ENCODE data around the gene ZCWPW2.
A peak's percentile ranks its signal among the peaks of the same experiment; 100 is the strongest.

ZCWPW2 gene, protein sequence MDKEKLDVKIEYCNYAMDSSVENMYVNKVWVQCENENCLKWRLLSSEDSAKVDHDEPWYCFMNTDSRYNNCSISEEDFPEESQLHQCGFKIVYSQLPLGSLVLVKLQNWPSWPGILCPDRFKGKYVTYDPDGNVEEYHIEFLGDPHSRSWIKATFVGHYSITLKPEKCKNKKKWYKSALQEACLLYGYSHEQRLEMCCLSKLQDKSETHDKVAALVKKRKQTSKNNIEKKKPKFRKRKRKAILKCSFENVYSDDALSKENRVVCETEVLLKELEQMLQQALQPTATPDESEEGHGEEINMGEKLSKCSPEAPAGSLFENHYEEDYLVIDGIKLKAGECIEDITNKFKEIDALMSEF

DNA sequence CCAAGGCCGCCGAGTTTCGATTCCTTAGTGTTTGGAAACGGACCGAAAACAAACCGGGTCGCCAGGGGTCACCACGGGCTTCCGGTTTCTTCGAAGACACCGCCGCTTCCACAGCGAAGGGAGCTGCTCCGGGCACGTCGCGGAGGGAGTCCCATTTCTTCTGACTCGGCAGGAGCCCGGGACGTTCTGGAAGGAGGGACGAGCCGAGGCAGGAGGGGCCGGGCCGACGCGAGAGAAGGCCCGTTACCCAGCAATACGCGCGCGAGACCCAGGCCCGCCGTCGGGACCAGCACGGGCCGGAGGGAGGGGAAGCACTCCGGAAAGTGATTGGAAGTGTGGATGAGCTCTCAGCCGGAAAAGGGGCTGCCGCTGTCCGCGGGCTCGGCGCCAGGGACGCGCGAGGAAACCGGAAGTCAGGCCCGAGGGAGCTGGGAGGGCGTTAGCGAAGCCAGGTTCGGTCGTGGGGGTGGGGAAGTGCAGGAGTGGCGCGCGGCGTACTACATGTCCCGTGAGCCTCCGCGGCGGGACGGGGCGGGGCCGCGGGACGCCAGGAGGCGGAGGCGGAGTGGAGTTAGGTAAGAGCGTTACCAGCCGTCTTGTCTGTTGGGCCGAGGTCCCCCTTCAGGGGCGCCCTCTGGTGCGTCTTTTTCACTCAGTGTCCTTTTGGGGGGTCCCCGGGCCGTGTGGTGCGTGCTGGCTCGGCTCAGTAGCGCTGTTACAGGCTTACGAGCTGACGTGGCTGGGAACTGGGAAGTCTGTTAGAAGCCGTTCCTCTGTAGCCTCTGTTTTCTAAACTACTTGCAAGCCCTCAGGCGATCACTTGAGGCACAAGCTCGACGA lies at the start of gene ZCWPW2, which contains the start of gene AZI2:
ZCWPW2 (plus strand) TSS at position 93 of the 840 bp plus-strand sequence. CDS start 64,348 bp downstream, outside the sequence.
AZI2 (minus strand) TSS at position 196 of the 840 bp plus-strand sequence. CDS start 8,207 bp downstream, outside the sequence.
- FAIRE-seq: no peak

DNA sequence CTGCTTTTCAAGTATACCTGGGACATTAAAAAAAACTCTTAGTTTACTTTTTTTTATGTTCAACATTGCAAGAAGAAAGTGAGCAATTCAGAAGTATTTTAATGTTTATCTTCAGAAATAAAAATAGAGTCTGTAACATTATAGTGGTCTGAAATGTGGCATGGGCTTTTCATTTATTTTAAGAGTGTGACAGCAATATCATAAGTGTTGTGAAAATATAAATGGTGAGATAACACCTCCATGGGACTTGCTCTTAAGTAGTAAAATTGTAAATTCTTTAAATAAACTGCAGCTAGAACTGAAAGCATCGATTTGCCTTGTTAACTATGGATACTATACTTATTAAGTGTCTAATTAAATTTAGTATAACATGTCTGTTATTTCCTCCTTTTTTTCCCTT lies 48.8 kb upstream of the ZCWPW2 start:
- FAIRE-seq: no peak

DNA sequence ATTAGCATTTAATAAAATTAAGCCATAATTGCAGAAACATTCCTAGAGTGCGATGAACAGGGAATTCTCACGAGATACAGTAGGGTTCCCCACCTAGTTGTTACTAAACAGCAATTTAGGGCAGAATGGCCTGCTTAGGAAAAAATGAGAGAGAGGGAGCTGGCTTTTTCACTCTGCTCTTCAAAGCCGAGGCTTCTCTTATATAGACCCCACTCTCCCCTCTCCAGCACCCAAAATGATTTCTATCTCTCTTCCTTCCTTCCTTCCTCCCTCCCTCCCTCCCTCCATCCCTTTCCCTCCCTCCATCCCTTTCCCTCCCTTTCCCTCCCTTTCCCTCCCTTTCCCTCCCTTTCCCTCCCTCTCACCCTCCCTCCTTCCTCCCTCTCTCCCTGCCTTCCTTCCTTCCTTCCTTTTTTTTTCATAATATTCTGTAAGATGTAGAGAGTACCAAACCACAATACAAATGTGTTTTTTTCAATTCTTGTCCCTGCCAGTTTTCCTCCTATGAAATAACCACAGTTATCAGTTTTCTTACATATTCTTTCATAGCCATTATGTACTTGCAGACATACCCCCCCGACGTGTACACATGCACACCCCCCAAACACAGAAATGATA lies 48.1 kb upstream of the ZCWPW2 start:
- no peak for FAIRE-seq

DNA sequence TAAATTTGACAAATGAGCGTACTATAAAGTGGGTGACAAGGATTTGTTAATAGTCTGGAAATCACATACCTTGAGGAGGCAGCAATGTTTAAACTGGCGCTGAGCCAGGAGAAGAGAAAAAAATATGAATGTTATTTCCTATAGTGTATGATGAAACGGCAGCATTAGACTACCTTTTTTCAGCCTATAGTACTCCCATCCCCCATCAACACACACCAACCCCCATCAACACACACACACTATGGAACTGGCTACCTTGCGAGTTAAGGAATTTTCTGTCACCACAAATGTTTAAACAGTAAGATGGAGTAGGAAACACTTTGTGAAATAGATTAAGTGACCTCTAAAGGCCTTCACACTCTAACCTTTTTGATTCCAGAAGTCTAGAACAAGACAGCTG lies 46.8 kb upstream of the ZCWPW2 start:
- FAIRE-seq: no peak

DNA sequence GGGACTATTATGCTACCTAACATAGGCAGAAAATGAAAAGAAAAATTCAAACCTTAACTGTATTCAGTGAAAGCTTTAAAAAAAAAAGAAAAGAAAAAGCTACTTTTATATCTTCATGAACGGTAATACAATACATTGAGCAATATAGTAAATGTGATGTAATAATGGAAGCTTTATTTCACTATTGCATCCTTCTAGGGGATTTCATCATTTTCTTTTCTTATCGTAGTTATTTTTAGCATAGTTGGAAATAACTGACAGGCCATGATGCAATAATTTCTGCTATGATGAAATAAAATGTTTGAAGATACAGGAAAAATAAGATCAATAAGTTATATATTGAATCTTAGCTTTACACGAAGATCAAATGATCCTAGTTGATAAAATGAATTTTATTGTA lies 40.3 kb upstream of the ZCWPW2 start:
- no peak for FAIRE-seq

DNA sequence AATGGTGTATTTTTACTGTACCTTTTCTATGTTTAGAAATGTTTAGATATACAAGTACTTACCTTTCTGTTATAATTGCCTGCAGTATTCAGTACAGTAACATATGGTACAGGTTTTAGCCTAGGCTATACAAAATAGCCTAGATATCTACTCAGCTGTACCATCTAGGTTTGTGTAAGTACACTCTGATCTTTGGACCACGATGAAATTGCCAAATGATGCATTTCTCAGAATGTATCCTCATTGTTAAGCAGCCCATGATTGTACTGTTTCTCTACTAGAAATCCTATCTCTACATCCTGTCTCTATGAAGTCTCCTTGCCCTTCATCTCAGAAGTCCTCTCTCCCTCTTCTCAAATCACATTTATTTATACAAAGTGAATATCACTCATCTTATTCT lies 32.8 kb upstream of the ZCWPW2 start:
- no peak for FAIRE-seq

DNA sequence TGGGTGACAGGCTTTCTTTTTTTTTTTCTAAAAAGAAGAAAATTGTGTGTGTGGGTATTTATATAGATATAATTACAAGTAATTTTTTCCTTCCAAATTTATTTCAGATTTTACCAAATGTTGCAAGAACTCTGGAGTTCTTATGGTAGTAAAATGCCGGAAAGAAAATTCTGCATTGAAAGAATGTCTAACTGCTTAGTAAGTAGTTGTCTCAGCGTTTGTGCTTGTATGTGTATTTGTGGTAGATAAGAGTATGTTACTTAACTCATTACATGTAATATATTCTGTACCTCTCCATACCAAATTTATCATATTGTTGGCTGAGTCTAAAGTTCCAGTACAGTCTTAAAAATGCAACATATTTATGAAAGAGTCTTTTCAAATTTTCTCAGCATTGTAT lies 32.3 kb upstream of the ZCWPW2 start:
- FAIRE-seq: no peak

DNA sequence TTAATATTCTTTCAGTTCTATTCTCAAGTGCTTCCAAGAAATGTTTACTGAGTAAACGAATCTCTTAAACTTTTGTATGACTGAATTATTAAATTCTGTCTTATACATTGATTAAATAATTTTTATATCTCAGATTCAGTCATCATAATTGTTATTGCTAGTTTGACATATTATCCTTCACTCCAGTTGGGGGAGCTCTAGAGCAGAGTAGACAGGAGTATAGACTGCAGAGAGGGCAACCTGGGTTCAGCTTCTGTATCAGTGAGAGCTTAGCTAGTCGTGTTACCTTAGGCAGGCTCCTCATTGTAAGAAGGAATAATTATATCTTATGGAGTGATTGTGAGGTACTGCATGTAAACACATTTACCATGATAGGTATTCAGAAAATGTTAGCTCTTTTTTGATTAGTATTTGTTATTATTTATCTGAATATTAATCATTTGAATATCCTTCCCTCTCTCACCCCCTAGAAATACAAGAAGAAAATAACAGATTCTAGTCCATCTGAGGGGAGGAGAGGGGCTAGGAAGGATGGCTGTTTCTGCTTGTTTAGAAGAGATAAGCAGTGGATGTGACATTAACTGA lies 31.0 kb upstream of the ZCWPW2 start:
- FAIRE-seq: peak; percentile 24

DNA sequence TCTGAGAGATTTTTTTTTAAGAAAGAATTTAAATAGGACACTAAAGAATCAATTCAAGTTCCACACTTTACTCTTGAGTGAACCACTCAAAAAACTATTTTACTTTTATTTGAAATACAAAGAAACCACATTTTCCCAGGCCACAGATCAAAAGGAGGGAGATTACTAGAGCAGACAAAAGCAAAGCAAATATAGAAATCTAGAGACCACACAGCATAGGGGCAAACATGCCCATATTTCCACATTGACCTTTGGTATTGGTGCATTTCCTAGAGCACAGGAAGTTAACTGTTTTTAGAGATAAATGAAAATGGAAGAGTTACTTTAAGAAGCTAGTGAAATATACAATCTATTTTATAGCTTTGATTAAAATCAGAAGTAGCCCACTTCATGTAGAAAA lies 27.5 kb upstream of the ZCWPW2 start:
- no peak for FAIRE-seq

DNA sequence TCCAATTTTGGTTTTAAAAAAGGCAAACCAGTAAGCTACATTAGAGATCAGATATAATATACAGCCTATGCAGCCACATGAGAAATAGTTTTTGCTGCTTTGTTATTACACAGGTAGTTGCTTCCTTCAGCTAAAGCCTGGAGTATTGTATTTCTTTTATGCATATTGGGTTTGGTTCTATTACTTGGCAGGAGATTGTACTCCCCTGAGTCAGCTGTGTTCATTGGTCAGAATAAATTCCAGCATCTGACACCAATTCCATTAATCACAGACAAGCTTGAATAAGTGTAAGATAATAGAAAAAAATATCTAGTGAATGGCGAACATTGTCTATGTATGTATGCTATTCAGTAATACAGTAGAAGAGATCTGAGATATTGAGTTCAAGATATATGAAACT lies 26.1 kb upstream of the ZCWPW2 start:
- FAIRE-seq: no peak

DNA sequence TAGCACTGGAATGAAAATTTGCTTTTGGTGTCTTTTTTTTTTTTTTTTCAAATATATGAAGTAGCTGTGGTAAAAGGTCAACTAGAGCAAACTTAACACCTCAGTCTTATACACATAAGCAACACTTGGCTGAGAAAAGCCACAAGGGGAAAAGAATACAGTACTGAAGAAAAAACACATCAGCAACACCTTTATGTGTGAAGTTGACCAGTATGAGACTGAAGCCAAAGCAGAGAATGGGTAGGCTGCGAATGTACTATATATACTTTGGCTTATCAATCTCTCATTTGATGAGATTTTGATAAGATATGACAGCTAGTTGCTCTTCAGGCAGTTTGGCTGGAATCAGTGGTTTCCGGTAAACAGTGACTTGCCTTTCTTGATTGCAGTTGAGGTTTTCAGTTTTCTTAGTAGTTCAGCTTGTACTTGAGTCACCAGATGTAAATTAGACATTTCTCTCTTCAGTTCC lies 22.0 kb upstream of the ZCWPW2 start:
- FAIRE-seq: no peak

DNA sequence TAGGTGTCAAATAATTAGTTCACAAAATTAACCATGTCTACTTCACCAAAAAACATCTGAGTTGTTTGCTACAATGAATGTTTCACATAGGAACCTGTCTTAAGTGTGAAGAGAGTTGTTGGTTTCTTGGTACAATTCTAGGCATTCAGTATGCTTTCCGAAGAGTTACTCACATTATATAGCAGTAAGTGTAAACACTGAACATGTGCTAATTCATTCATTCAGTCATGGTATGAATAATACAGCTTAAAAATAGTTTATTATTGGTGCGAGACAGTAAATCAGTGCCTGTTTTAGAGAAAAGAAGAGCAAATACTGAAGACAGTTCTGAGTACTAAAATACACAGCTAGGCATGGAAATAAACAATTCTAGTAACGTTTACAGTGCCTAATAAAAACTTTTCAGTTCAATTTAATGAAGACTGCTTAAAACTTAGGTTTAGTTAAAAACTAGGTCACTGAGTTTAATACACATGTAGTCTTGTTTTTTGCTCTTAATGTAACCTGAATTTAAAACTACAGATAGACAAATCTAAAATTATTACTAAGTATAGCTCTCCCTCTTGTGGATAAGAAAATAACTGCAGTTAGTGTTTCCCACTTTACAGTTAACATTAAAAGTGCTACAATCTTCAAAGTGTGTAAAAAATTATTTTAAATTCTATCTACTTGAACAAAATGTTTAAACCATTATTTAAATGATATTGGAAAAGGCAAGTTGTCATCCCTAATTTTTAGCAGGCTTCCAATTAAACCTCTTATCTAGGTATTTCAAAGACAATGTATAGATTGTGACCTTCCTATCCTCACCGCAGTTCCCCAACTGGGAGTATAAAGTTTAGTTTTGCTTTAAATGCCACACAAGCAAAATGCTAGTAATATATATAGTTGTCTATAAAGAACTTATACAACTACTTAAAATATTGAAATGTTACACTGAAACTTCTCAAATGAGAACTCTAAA lies 20.1 kb upstream of the ZCWPW2 start:
- FAIRE-seq: peak; percentile 58

DNA sequence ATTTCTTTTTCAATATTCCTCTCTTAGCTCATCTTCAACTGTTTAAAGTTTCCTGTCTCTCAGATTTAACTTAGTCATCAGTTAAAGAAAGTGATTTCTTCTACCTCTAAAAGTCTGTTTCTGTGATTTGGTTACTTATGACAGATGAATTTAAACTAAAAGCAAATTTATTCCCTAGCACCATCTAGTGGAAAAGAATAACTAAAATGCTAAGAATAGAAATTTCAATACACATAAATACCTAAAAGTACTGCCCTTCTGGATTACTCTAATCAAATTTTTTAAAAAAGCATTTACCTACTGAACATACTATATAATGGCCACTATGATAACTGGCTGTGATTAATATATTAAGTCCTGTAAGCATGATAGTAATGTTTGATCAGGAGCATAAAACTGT lies 14.0 kb upstream of the ZCWPW2 start:
- FAIRE-seq: no peak

DNA sequence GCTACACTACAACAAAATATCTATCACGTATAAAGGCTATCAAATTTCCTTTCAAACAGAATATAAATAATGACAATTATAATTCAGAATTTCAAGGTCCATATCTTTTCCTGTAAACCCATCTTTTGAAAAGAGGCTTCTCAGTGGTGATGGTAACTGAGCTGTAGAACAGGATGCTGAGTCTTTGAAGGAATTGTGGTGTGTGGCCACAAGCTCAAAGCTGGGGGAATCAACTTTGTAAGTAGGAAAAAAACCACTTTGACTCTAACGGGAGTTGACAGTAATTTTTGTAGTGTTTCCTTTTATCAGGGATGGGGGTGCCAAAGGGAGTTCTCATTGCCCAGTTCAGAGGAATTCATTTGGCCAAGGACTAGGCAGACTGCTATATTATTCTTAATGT lies 13.3 kb upstream of the ZCWPW2 start:
- no peak for FAIRE-seq

DNA sequence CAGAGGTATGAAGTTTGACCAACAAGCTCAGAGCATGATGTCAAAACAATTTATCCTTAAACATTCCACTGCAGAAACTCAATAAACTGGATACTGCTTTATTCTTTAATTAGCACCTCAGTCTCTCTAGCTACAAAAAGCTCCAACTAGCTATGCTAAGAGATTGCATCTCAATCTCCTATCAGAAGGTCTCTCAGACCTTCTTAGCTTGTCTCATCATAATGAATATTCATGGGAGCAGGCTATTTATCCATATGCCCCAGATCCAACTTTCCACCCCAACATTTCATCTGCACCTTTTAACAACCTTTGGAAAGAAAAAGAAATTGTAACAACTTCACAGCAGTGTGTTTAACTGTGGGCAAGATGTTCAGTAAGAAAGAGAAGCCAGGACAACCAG lies 11.3 kb upstream of the ZCWPW2 start:
- FAIRE-seq: no peak

DNA sequence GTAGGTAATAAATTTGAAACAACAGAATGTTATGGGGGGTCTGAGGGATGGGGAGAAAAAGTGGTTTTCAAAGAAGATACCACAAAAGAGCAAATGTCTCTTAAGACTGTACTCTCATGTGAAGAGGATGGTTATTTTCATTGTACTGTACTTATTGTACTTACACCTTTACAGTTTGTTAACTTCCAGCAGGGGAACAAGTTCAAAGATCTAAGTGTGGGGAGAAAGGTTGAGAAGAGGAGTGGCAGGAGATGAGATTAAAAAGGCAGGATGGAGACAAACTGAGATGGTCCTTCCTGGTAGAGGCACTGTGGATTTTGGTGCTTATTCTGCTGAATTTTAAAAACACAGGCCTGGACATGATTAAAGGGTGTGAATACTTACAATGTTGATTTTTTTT lies 5.4 kb upstream of the ZCWPW2 start:
- FAIRE-seq: no peak

DNA sequence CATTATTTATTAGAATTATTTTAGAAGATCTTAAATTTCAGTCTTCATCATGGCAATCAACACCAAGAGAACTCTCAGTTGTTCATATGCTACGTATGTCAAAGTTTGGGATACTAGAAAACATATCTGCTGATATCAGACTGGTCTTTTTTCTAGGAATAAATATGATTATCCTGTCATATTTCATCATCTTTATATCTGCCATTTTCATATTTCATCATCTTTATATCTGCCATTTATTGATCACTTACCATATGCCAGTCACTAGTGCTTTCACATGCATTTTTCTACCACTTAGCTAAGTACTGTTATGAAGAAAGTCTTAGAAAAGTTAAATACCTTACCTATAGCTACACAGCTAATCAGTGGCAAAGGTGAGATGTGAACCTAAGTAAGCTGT lies 2.8 kb upstream of the ZCWPW2 start:
- no peak for FAIRE-seq

DNA sequence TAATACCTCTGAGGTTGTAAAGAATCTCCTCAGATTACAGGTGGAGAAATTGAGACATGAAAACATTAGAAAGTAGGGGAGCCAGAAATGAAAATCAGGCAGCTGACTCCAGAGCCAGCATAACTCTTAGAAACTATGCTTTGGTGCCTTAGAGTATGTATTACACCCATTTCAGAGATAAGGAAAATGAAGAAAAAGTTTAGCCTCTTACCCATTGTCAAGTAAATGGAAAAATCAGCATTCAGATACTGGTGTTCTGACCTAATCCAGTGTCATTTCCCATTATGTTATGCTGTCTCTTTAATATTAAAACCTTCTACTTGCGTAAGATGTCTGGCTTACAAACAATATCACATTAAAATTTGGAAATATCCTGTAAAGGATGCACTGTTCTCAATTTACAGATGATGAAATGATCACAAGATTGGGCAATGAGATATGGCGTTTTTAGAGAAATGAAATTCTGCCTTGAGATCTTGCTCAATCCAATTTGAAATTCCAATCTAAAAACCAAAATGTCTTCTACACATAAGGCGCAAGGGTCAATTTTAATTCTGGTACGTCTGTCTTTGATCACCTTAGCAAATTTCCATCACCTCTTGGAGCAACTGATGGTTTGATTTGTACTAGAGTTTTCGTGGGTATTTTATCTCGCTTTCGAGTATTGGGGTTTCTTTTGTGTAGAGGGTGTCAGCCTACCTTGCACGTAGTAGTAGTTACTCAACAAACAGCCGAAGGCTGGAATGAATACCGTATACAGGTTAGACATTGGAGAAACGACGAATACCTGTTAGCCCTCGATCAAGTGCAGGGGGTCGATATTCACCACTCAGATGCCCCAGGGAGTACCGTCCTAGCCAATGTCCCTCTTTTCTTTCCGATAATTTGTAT lies 902 bp upstream of the ZCWPW2 start:
- no peak for FAIRE-seq

DNA sequence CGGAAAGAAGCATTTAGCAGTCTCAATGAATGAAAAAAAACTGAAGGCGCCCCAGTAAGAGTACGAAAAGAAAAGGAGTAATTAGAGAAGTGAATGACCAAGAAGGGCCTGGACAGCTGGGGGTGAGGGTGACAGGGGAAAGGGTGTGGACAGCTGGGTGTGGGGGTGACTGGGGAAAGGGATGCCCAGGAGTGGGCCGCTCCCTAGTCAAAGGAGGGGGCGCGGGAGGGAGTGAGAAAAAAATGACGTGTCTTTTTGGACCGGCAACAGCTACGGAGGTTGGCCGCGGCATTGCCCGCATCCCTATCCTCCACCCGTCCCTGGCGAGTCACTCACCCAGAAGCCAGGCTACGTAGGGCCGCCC lies 274 bp upstream of the ZCWPW2 start:
- no peak for FAIRE-seq

DNA sequence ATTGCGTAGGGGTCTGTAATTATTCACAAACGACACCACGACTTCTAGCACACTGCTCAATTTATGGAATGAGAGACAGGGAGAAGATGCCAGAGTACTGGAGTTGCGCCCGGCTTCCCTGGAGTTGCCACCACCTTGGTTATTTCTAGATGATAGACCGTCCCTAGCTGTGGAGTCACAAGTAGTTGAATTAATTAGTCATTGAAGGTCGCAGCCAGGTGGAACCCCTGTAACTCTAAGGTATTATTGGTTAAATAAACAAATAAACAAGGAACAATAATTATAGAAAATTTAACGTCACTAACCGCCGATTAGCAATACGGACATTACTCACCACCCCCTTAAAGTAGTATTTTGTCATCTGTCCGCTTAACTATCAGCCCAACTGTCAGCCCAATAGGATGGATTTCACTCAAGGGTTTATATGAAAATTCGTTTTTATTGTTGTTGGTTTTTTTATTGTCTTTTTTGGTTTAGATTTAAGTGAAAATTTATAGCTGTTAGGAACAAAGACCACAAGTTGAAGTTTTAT lies 1.0 kb downstream of the ZCWPW2 start:
- no peak for FAIRE-seq

DNA sequence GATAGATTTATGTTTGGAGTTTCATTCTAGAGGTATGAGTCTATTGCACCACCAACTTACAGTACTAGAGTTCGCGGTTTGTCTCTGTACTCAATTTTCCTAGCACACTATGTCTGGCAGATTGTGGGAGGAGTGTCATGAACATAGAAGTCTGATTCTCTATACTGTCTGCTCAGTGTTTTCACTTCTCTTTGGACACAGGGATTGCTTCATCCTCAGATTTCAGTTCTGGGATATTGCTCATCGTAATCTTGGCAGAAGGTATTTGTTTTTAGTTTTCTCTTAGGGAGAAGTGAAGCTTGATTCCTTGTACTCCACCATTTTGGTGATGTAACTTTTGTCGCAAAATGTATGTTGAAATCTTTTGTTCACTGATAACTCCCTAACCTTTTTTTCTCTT lies 27.9 kb downstream of the ZCWPW2 start:
- no peak for FAIRE-seq

All from colon (tissue), 2 donors.